OCI-LY3 (cell line): Measurements from ENCODE around the gene ADIG.

Source experiments
- H2AFZ ChIP-seq: fragments of 200-600, 300-600 bp; shearing (Covaris generic); 2 replicates; pipeline ENCODE4 v1.6.0; 2014; ENCODE audit warnings: antibody characterized with exemption, low read depth, low read length
- H3K27ac ChIP-seq: fragments of 200-600, 300-600 bp; sonication (generic); 2 replicates; pipeline ENCODE4 v1.5.1; 2014; ENCODE audit warnings: mild to moderate bottlenecking, low read length, moderate library complexity, mixed read lengths
- H3K27me3 ChIP-seq: fragments of 200-600, 300-600 bp; sonication (generic); 2 replicates; pipeline ENCODE4 v1.6.1; 2014; ENCODE audit warnings: low read depth, low read length, mixed read lengths
- H3K36me3 ChIP-seq: fragments of 200-600, 300-600 bp; sonication (generic); replicated peaks from 2 replicates; pipeline ENCODE3; 2014; ENCODE audit warnings: low read depth, low read length, mixed read lengths
- H3K4me1 ChIP-seq: fragments of 300-600, 200-600 bp; sonication (generic); 2 replicates; pipeline ENCODE4 v1.6.1; 2014; ENCODE audit warnings: low read length, mixed read lengths
- H3K4me2 ChIP-seq: fragments of 200-600, 300-600 bp; sonication (generic); 2 replicates; pipeline ENCODE4 v1.6.1; 2014; ENCODE audit warnings: low read length, mixed read lengths
- H3K4me3 ChIP-seq: fragments of 300-600, 200-600 bp; sonication (generic); 2 replicates; pipeline ENCODE4 v1.5.1; 2014; ENCODE audit warnings: antibody characterized with exemption, mild to moderate bottlenecking, low read length, moderate library complexity
- H3K79me2 ChIP-seq: fragments of 300-600, 200-600 bp; shearing (Covaris generic); 2 replicates; pipeline ENCODE4 v1.6.1; 2014; ENCODE audit warnings: mild to moderate bottlenecking, low read length, mixed read lengths
- H3K9ac ChIP-seq: fragments of 300-600, 200-600 bp; shearing (Covaris generic); 2 replicates; pipeline ENCODE4 v1.6.0; 2014; ENCODE audit warnings: mild to moderate bottlenecking, low read length, moderate library complexity
- H3K9me3 ChIP-seq: fragments of 200-600, 300-600 bp; shearing (Covaris generic); 2 replicates; pipeline ENCODE4 v1.6.1; 2014; ENCODE audit warnings: low read length, mixed read lengths; ENCODE audit not compliant: insufficient read depth
- H4K20me1 ChIP-seq: fragments of 200-600, 300-600 bp; sonication (generic); 2 replicates; pipeline ENCODE4 v1.6.1; 2016; ENCODE audit warnings: low read length, mixed read lengths; ENCODE audit not compliant: insufficient read depth
- CTCF ChIP-seq: fragments of 200-600, 300-600 bp; sonication (generic); IDR thresholded peaks from 2 replicates; pipeline ENCODE4 v1.5.1; 2014; ENCODE audit warnings: antibody characterized with exemption, low read length, low read depth
- EZH2phosphoT487 ChIP-seq: fragments of 200-600 bp; shearing (Covaris generic); IDR thresholded peaks from 2 replicates; pipeline ENCODE4 v1.6.1; 2018; ENCODE audit warnings: antibody characterized with exemption, mixed run types, low read depth

Gene ADIG

GRCh38 chr20:38581013-38581412 lies at the start of gene ADIG:
ADIG (plus strand) TSS chr20:38581197; CDS start chr20:38581251, 54 bp downstream.
- H3K9me3 ChIP-seq = no peaks in the 10 kb centered on the region
- no peak within 1 kb of the TSS for H3K4me2 ChIP-seq
- no peak within 1 kb of the TSS for H3K4me3 ChIP-seq
- no peaks in the 10 kb centered on the region for H3K79me2 ChIP-seq
- no peak within 1 kb of the TSS for H3K27ac ChIP-seq
- no peak within 1 kb of the TSS for H2AFZ ChIP-seq
- no peak for TF ChIP-seq CTCF
- no peak for TF ChIP-seq EZH2phosphoT487
- H4K20me1 ChIP-seq = no peaks in the 10 kb centered on the region
- no peak within 1 kb of the TSS for H3K9ac ChIP-seq
- peaks cover 5% of the 10 kb centered on the region for H3K36me3 ChIP-seq
- no peaks in the 10 kb centered on the region for H3K4me1 ChIP-seq
- no peaks in the 10 kb centered on the region for H3K27me3 ChIP-seq

- no peak overlapping the region for H3K27ac ChIP-seq
- peaks cover 57% of the 10 kb centered on the region for H3K36me3 ChIP-seq
Measured at GRCh38 chr20:38534756-38535155, 46.2 kb upstream of the ADIG start.

DNA sequence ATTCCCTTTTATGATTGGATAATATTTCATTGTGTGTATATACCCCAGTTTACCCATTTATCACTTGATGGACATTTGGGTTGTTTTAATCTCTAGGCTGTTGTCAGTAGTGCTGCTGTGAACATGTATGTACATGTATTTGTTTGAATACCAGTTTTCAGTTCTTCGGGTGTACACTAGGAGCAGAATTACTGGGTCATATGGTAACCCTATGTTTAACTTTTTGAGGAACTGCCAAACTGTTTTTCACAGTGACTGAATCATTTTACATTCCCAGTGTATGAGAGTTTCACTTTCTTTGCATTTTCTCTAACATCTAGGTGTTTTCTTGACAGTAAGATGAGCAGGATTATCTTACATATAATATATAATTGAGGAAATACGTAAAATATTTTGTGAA lies 44.7 kb upstream of the ADIG start:
- TF ChIP-seq CTCF = no peak
- Histone ChIP-seq H3K4me1 (no peaks in the 10 kb centered on the region), H4K20me1 (no peaks in the 10 kb centered on the region), H3K4me3 (no peak overlapping the region), H3K9me3 (no peaks in the 10 kb centered on the region), H3K4me2 (no peak overlapping the region), H3K27me3 (no peaks in the 10 kb centered on the region), H2AFZ (no peak overlapping the region), H3K36me3 (peaks cover 70% of the 10 kb centered on the region), H3K27ac (no peak overlapping the region), H3K9ac (no peak overlapping the region), H3K79me2 (no peaks in the 10 kb centered on the region)

More at GRCh38 chr20:38534756-38535155, 46.2 kb upstream of the ADIG start:
- H2AFZ ChIP-seq = no peak overlapping the region
- TF ChIP-seq EZH2phosphoT487 (no peak), CTCF (no peak)
- no peak overlapping the region for H3K9ac ChIP-seq
- no peaks in the 10 kb centered on the region for H3K27me3 ChIP-seq
- no peak overlapping the region for H3K4me3 ChIP-seq
- H4K20me1 ChIP-seq = no peaks in the 10 kb centered on the region
- no peaks in the 10 kb centered on the region for H3K4me1 ChIP-seq
- H3K4me2 ChIP-seq = no peak overlapping the region
- no peaks in the 10 kb centered on the region for H3K9me3 ChIP-seq
- H3K79me2 ChIP-seq = no peaks in the 10 kb centered on the region

DNA sequence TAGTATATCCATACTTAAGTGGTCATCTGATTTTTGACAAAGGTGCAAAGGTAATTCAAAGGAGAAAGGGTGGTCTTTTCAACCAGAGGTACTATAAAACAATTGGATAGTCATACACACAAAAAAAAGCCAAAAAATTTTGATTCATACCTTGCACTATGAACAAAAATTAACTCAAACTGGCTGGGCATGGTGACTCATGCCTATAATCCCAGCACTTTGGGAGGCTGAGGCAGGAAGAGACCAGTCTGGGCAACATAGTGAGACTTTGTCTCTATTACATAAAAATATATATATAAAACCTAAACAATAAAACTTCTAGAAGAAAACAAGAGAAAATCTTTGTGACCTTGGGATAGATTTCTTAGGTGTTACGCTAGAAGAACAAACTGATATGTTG lies 43.8 kb upstream of the ADIG start:
- H4K20me1 ChIP-seq = no peaks in the 10 kb centered on the region
- H3K9ac ChIP-seq = no peak overlapping the region
- H2AFZ ChIP-seq = no peak overlapping the region
- H3K36me3 ChIP-seq = peaks cover 75% of the 10 kb centered on the region
- no peaks in the 10 kb centered on the region for H3K4me1 ChIP-seq
- H3K79me2 ChIP-seq = no peaks in the 10 kb centered on the region
- H3K27me3 ChIP-seq = no peaks in the 10 kb centered on the region
- TF ChIP-seq EZH2phosphoT487 (no peak), CTCF (no peak)
- no peaks in the 10 kb centered on the region for H3K9me3 ChIP-seq
- no peak overlapping the region for H3K4me2 ChIP-seq
- H3K4me3 ChIP-seq = no peak overlapping the region
- no peak overlapping the region for H3K27ac ChIP-seq
